Kidney (tissue), 14 donors: ENCODE results near the gene B3GALT4. TPM values are rescaled to one million over a fixed set of nuclear protein-coding genes. Genes with fewer than 3 reads are reported as not detected.

Experiments
- DNase-seq, 5 donors: peaks; one replicate each; pipeline ENCODE4 v3.0.0-alpha.2; 2013 to 2020
- FAIRE-seq: peaks from 2 replicates; lab custom pipeline; 2012; peaks lifted over from hg19 to GRCh38; lab: Jason Lieb, UNC
- H3K27ac ChIP-seq, 2 donors: one replicate each; pipeline ENCODE4 v1.7.0; 2013; ENCODE audit warnings: low read depth in 2 of 2, low read length in 2 of 2, inconsistent platforms in 1 of 2
- H3K27me3 ChIP-seq: one replicate; pipeline ENCODE4 v1.7.1; 2013; ENCODE audit warnings: low read length, inconsistent platforms; ENCODE audit not compliant: control insufficient read depth, insufficient read depth
- H3K36me3 ChIP-seq, 3 donors: one replicate each; pipeline versions ENCODE4 v1.7.0 to v1.7.1; 2013; ENCODE audit warnings: low read length in 3 of 3, control low read depth in 1 of 3, inconsistent platforms in 1 of 3; ENCODE audit not compliant: insufficient read depth in 3 of 3, control insufficient read depth in 2 of 3
- H3K4me1 ChIP-seq, 3 donors: one replicate each; pipeline versions ENCODE4 v1.7.0 to v1.7.1; 2013; ENCODE audit warnings: low read length in 3 of 3, inconsistent platforms in 1 of 3, low read depth in 1 of 3; ENCODE audit not compliant: control insufficient read depth in 2 of 3, insufficient read depth in 2 of 3
- H3K4me3 ChIP-seq, 3 donors: one replicate each; pipeline versions ENCODE4 v1.7.0 to v1.8.1; 2013; ENCODE audit warnings: low read length in 3 of 3, control low read depth in 1 of 3, inconsistent platforms in 1 of 3
- H3K9ac ChIP-seq, 3 donors: one replicate each; pipeline versions ENCODE4 v1.7.0 to v1.7.1; 2013; ENCODE audit warnings: low read length in 3 of 3, control low read depth in 1 of 3, inconsistent platforms in 1 of 3
- H3K9me3 ChIP-seq, 3 donors: one replicate each; pipeline versions ENCODE4 v1.7.0 to v1.7.1; 2013; ENCODE audit warnings: low read length in 3 of 3, control low read depth in 1 of 3, inconsistent platforms in 1 of 3; ENCODE audit not compliant: control insufficient read depth in 2 of 3, insufficient read depth in 1 of 3
- intact Hi-C: fragments of 100-400 bp; cut with DNase I; formaldehyde crosslinking; loops from one replicate; pipeline ENCODE4 v1.11.1; 2022
- polyA plus RNA-seq: library from polyadenylated mRNA; stranded (reverse); fragments of 350-450 nt; fragmentation: Illumina TruSeq; extraction: RNeasy Lipid Tissue Mini Kit (QIAGEN cat#74804); gene quantifications from one replicate; pipeline ENCODE4 v1.2.3, GENCODE V29; 2014; ENCODE audit warnings: low read depth, low replicate concordance; ENCODE audit not compliant: insufficient read depth
- total RNA-seq: library from RNA; stranded (reverse); fragmentation: NEBNext Ultra II Directional; extraction: Animal tissue kit (Norgen Biotek cat#: 25700); gene quantifications from one replicate; pipeline ENCODE4 v1.2.1, GENCODE V29; 2021
- TF ChIP-seq, protein P1 (sequence below): IDR thresholded peaks from 3 replicates; pipeline ENCODE4 v1.5.1; 2012; ENCODE audit warnings: mild to moderate bottlenecking, moderate library complexity, borderline replicate concordance; ENCODE audit not compliant: insufficient read depth; ENCODE audit errors: extremely low read depth
- donor health status: control.
- donor health status: control.
- donor health status: control.
- donor health status: control.
- donor health status: control.
- donor health status: DM: yes; HTN: yes; CAD: no.
- donor health status: Normal renal cell carcinoma (clear cell type).

Gene B3GALT4
- total and polyA plus RNA-seq, 2 donors from 2014 or later: 14.0 to 20.2 TPM

DNA sequence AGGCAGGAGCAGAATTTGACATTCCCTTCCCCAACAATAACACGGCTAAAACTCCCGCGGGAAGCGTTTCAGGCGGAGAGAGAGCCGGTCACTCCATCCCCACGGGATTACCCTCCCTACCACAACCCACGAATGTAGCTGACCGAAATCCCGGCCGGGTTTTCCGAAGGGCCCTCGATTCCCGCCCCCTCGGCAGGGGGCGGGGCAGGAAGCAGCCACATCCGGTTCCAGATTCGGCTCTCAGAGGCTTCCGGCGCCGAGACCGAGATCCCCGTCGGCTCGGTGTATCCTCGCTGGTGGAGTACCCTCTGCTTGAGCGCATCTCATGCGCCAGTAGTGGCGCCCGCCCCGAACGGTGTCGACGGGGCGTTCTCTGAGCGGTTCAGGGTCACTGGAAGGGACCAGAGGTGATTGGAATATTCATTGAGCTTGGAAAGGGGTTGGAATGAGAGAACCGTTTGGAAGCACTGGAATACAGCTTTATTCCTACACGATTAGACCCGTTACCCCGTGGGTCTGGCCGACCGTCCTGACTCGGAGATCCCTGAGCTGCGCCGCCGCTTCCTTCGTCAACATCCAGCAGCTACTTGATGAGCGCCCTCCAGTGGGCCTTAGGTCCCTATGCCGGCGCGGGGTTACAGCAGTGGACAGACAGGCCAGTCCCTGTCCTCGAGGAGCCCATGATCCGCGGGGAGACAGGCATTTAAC, 22.5 kb downstream of the B3GALT4 start:
- Histone ChIP-seq H3K27me3 (no peaks in the 10 kb centered on the region), H3K4me3 (peak overlapping the region; percentile 81 to 97 (median 92)), H3K9me3 (no peaks in the 10 kb centered on the region), H3K9ac (peak overlapping the region; percentile 81 to 95 (median 88)), H3K4me1 (peaks cover 0 to 13% (median 0%) of the 10 kb centered on the region in 3 donors), H3K36me3 (peaks cover 4 to 14% (median 9%) of the 10 kb centered on the region in 3 donors), H3K27ac (peak overlapping the region; percentile 96 to 98)
- TF ChIP-seq, protein P1, sequence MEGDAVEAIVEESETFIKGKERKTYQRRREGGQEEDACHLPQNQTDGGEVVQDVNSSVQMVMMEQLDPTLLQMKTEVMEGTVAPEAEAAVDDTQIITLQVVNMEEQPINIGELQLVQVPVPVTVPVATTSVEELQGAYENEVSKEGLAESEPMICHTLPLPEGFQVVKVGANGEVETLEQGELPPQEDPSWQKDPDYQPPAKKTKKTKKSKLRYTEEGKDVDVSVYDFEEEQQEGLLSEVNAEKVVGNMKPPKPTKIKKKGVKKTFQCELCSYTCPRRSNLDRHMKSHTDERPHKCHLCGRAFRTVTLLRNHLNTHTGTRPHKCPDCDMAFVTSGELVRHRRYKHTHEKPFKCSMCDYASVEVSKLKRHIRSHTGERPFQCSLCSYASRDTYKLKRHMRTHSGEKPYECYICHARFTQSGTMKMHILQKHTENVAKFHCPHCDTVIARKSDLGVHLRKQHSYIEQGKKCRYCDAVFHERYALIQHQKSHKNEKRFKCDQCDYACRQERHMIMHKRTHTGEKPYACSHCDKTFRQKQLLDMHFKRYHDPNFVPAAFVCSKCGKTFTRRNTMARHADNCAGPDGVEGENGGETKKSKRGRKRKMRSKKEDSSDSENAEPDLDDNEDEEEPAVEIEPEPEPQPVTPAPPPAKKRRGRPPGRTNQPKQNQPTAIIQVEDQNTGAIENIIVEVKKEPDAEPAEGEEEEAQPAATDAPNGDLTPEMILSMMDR: peak; percentile 52
- DNase-seq (peak; percentile 93 to 97 (median 96)), FAIRE-seq (no peak)
- intact Hi-C loops: no loop called here

DNA sequence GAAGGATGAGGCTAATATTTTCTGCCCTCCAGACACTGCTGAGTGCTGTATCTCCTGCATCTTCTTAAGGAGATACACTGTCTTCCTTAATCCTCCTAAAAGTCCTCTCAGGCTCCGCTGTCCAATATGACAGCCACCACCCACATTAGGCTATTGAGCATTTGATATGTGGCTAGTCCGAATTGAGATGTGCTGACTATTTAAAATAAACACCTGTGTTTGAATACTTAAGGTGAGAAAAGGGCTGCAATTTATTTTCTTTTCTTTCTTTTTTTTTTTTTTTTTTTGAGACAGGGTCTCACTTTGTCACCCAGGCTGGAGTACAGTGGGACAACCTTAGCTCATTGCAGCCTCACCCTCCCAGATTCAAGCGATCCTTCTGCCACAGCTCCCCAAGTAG, 25.0 kb downstream of the B3GALT4 start:
- no peaks in the 10 kb centered on the region for H3K9me3 ChIP-seq
- DNase-seq: peak in 1 of 5 donors; percentile 4
- no peak for FAIRE-seq
- no peak overlapping the region for H3K4me3 ChIP-seq
- TF ChIP-seq, protein P1: no peak
- intact Hi-C loops: no loop called here
- no peak overlapping the region for H3K9ac ChIP-seq
- H3K4me1 ChIP-seq: peaks cover 0 to 11% (median 0%) of the 10 kb centered on the region in 3 donors
- H3K27ac ChIP-seq: no peak overlapping the region
- H3K36me3 ChIP-seq: peaks cover 4 to 19% (median 15%) of the 10 kb centered on the region in 3 donors
- H3K27me3 ChIP-seq: no peaks in the 10 kb centered on the region

DNA sequence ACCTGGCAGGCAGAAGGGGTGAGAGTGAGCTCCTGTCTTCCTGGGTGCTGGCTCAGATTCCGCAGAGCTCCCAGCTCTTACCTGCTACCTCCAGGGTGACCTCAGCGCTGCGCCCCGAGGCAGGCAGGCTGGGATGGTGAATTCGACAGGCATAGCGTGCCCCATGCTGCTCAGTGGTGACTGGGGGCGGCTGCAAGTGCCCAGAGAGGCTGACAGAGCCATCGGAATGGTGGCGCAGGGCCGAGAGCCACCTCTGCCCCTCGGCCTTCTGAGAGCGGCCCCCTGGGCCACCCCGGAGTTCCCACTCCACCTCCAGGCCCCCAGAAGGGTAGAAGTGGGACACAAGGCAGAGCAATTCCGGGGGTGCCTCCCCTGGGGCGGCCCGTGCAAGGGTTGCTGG, 27.3 kb downstream of the B3GALT4 start:
- Histone ChIP-seq H3K4me3 (no peak overlapping the region), H3K27ac (no peak overlapping the region), H3K9me3 (no peaks in the 10 kb centered on the region), H3K4me1 (peaks cover 0 to 3% (median 0%) of the 10 kb centered on the region in 3 donors), H3K9ac (no peak overlapping the region), H3K36me3 (peaks cover 4 to 19% (median 15%) of the 10 kb centered on the region in 3 donors), H3K27me3 (no peaks in the 10 kb centered on the region)
- intact Hi-C loops: no loop called here
- DNase-seq: peak in 1 of 5 donors; percentile 59
- TF ChIP-seq, protein P1: no peak
- FAIRE-seq: no peak
